Adrenal gland (tissue), 12 donors: ENCODE results near the gene RASGEF1C. TPM values are rescaled to one million over a fixed set of nuclear protein-coding genes. Genes with fewer than 3 reads are reported as not detected.

Experiments
- DNase-seq, 7 donors: peaks; one replicate each; pipeline ENCODE4 v3.0.0-alpha.2; 2019 to 2020
- H3K27ac ChIP-seq, 5 donors: fragments of 200-600 bp; sonication (generic) in 4 of 5; 1 replicate in 3 of 5; 2 replicates in 2 of 5; pipeline versions ENCODE4 v1.5.1 to v1.8.0; 2016 to 2020; ENCODE audit warnings: mild to moderate bottlenecking in 1 of 5
- H3K27me3 ChIP-seq: fragments of 200-600 bp; 2 replicates; pipeline ENCODE4 v1.8.0; 2021
- H3K36me3 ChIP-seq, 2 donors: fragments of 200-600 bp; replicated peaks in 1 of 2; 1 replicate in 1 of 2; 2 replicates in 1 of 2; pipeline versions ENCODE4 v1.5.1 to v1.8.0; 2018 to 2022
- H3K4me1 ChIP-seq, 2 donors: fragments of 200-600 bp; replicated peaks in 1 of 2; 1 replicate in 1 of 2; 2 replicates in 1 of 2; pipeline versions ENCODE4 v1.5.1 to v1.8.0; 2018 to 2021
- H3K4me3 ChIP-seq, 4 donors: fragments of 200-600 bp; sonication (generic) in 3 of 4; one replicate each; pipeline ENCODE4 v1.5.1; 2016 to 2018
- H3K9me3 ChIP-seq, 3 donors: fragments of 200-600 bp; sonication (generic) in 1 of 3; replicated peaks in 1 of 3; 1 replicate in 2 of 3; 2 replicates in 1 of 3; pipeline versions ENCODE4 v1.5.1 to v1.8.0; 2016 to 2021
- POLR2A ChIP-seq, 2 donors: fragments of 450-650 bp; IDR thresholded peaks; one replicate each; pipeline ENCODE4 v1.6.1; 2017; ENCODE audit warnings: antibody characterized with exemption in 2 of 2, mild to moderate bottlenecking in 2 of 2, moderate library complexity in 1 of 2
- WGBS, 4 donors: extraction: QIAGEN DNeasy Blood & Tissue Kit in 2 of 4; methylation state at CpG; one replicate each; pipeline versions ENCODE4 v1.1.5 to v1.1.7; 2013 to 2017; 5-methylcytosine and 5-hydroxymethylcytosine counted together
- intact Hi-C, 2 donors: fragments of 100-400 bp; cut with DNase I; formaldehyde crosslinking; loops; one replicate each; pipeline versions ENCODE4 v1.14.1 to v1.15.0; 2022 to 2023
- polyA plus RNA-seq, 3 donors: library from polyadenylated mRNA; stranded (reverse); fragments of 200-250 nt in 2 of 3; fragments of 350-450 nt in 1 of 3; fragmentation: Illumina TruSeq in 1 of 3; extraction: RNeasy Lipid Tissue Mini Kit (QIAGEN cat#74804) in 1 of 3; gene quantifications; one replicate each; pipeline ENCODE4 v1.2.3, GENCODE V29; 2013 to 2014
- total RNA-seq, 9 donors: library from RNA; depleted of rRNA in 4 of 9; stranded (reverse); fragments of >200 nt in 4 of 9; fragments of 120-200 nt in 1 of 9; fragmentation: NEBNext Ultra II Directional in 1 of 9; extraction: Animal tissue kit (Norgen Biotek cat#: 25700) in 1 of 9; gene quantifications; one replicate each; pipeline versions ENCODE4 v1.1.0 to v1.2.4, GENCODE V29; 2013 to 2023
- TF ChIP-seq, protein P1 (sequence below), 6 experiments: fragments of 450-650 bp in 4 of 6; fragments of 200-600 bp in 2 of 6; sonication (generic) in 1 of 6; IDR thresholded peaks; 1 replicate in 5 of 6; 2 replicates in 1 of 6; pipeline versions ENCODE4 v1.5.1 to v1.8.0; 2016 to 2021; ENCODE audit warnings: antibody characterized with exemption in 6 of 6, mild to moderate bottlenecking in 2 of 6, moderate library complexity in 1 of 6
- donor health status: healthy with polysubstance abuse.
- donor health status: Bipolar disorder and iron deficiency.
- donor health status: DM: yes; HTN: yes; CAD: no.
- donor health status: DM: no; HTN: no; CAD: no.
- donor health status: DM: no; HTN: no; CAD: no.
- donor health status: DM: yes; HTN: yes; CAD: no.

RASGEF1C gene
- total and polyA plus RNA-seq, 12 donors = 0.15 to 1.9 (median 0.74) TPM; not detected in 6

GRCh38 chr5:180214870-180215770 is 6.1 kb upstream of the RASGEF1C start:
- Histone ChIP-seq H3K4me1 (no peaks in the 10 kb centered on the region), H3K4me3 (no peak overlapping the region), H3K27ac (no peak overlapping the region), H3K36me3 (no peaks in the 10 kb centered on the region), H3K9me3 (peaks cover 0 to 19% (median 0%) of the 10 kb centered on the region in 3 donors), H3K27me3 (no peaks in the 10 kb centered on the region)
- TF ChIP-seq, protein P1, sequence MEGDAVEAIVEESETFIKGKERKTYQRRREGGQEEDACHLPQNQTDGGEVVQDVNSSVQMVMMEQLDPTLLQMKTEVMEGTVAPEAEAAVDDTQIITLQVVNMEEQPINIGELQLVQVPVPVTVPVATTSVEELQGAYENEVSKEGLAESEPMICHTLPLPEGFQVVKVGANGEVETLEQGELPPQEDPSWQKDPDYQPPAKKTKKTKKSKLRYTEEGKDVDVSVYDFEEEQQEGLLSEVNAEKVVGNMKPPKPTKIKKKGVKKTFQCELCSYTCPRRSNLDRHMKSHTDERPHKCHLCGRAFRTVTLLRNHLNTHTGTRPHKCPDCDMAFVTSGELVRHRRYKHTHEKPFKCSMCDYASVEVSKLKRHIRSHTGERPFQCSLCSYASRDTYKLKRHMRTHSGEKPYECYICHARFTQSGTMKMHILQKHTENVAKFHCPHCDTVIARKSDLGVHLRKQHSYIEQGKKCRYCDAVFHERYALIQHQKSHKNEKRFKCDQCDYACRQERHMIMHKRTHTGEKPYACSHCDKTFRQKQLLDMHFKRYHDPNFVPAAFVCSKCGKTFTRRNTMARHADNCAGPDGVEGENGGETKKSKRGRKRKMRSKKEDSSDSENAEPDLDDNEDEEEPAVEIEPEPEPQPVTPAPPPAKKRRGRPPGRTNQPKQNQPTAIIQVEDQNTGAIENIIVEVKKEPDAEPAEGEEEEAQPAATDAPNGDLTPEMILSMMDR (IDR thresholded peaks at IDR 0.05) = no peak
- no peak for TF ChIP-seq POLR2A (IDR thresholded peaks at IDR 0.05)
- intact Hi-C loops = loop anchor here in 1 of 2 donors (5.0 kb wide), 1 partner anchor 257 kb away; no protein-coding TSS in a partner anchor
- DNase-seq = peak in 1 of 7 donors; percentile 35
- WGBS, 4 donors = 91 to 95% (median 94%) methylated on average over 15 to 21 of the region's 21 CpGs

- H3K36me3 ChIP-seq = no peaks in the 10 kb centered on the region
- peak in 1 of 7 donors; percentile 25 for DNase-seq
- no peak overlapping the region for H3K27ac ChIP-seq
- WGBS, 4 donors = 65 to 84% (median 80%) methylated on average over 5 of the region's 5 CpGs
- TF ChIP-seq POLR2A (IDR thresholded peaks at IDR 0.05) = no peak
- TF ChIP-seq, protein P1 (IDR thresholded peaks at IDR 0.05) = no peak
- H3K4me3 ChIP-seq = no peak overlapping the region
- peaks cover 0 to 11% (median 0%) of the 10 kb centered on the region in 3 donors for H3K9me3 ChIP-seq
- no peaks in the 10 kb centered on the region for H3K4me1 ChIP-seq
- intact Hi-C loops = loop anchor here in 1 of 2 donors (5.0 kb wide), 1 partner anchor 259 kb away; no protein-coding TSS in a partner anchor
- no peaks in the 10 kb centered on the region for H3K27me3 ChIP-seq
These were observed 4.7 kb upstream of the RASGEF1C start for GRCh38 chr5:180213657-180214207.

GRCh38 chr5:180213256-180213600 is 4.2 kb upstream of the RASGEF1C start:
- intact Hi-C loops = loop anchor here in 1 of 2 donors (5.0 kb wide), 1 partner anchor 259 kb away; no protein-coding TSS in a partner anchor
- Histone ChIP-seq H3K27ac (no peak overlapping the region), H3K36me3 (no peaks in the 10 kb centered on the region), H3K9me3 (peaks cover 0 to 6% (median 0%) of the 10 kb centered on the region in 3 donors), H3K27me3 (no peaks in the 10 kb centered on the region), H3K4me1 (peaks cover 0 to 3% of the 10 kb centered on the region in 2 donors), H3K4me3 (no peak overlapping the region)
- no peak for DNase-seq
- 5 to 10% (median 8%) methylated on average over 4 of the region's 4 CpGs for WGBS, 4 donors
- TF ChIP-seq, protein P1 (IDR thresholded peaks at IDR 0.05) = no peak
- no peak for TF ChIP-seq POLR2A (IDR thresholded peaks at IDR 0.05)
